HG02623 (cell line): ENCODE results near the gene PDGFA.

ENCODE experiments used
- ATAC-seq: cut with Tn5 transposase; IDR thresholded peaks from one replicate; pipeline ENCODE4 v1.9.1; 2021; ENCODE audit warnings: moderate library complexity; ENCODE audit not compliant: unreplicated experiment

PDGFA gene

DNA sequence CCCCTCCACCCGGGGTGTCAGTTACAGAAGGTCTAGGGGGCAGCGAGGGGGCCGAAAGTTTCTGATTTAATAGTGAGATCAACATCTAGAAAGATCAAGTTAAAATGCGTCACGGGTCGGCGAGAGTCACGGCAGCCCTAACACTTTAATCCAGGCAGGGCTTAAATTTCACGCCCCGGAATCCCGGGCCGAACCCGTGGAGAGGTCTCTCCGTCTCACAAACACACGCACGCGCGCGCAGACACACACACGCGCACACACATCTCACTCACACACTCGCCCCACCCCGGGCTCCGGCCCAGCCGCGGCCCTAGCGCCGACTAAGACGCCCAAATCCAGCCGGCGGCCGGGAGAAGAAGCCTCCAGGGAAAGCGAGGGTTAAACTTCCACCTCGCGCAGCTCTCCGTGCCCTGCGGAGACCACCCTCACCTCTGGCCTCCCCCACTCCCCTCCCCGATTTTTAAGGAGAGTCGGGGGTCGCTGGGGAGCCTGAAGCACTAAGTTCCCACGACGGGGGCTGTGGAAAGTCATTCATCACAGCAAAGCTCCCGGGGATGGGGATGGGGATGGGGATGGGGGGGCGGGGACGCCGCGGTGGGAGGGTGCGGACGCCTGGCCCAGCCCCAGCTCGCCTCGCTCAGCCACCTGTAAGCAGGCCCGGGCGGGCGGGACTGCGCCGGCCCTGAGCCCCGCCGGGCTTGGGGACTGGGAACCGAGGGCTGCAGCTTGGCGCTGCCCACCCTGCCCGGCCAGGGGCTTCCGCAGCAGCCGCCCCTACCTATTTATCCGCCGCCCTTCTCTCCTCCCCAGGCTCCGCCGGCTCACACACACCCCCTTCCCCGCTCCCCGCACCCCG lies 1.6 kb downstream of the PDGFA start:
- no peak for ATAC-seq

GRCh38 chr7:516606-517456 lies 2.8 kb downstream of the PDGFA start:
- ATAC-seq = no peak

DNA sequence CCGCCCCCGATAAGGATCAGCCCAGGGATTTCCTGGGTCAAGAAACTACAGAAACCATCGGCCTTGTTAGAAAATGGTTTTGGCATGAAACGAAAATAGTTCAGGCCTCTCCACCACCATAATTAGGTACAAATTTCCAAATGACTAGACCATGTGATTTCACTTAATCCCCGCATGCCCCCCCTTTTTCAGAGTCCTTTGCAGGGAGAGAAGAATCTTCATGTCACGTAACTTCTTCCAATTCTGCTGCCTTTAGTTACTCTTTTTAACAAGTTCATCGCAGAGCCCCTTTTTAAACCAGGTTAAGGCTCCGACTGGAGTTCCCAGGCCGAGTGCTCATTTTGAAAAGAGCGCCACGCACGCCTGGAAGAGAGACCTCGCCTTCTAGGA lies 3.4 kb downstream of the PDGFA start:
- no peak for ATAC-seq

DNA sequence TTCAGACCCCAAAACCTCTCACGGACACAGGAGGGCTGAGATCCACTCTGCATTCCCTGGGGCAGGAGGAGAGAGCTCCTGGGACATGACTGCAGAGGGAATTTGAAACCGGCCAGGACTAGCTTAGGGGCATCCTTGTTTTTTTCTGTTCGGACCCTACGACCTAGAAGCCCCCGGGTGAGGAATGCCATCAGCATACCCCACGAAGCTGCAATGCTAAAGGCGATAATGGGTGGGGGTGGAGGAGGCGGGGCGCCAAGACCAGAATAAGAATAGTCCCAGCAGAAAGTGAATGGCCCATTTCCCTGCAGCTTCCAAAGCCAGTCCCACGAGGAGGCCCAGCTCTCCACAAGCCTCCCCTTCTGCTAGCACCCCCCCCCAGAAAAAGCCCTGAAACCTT lies 4.0 kb downstream of the PDGFA start:
- ATAC-seq = no peak

DNA sequence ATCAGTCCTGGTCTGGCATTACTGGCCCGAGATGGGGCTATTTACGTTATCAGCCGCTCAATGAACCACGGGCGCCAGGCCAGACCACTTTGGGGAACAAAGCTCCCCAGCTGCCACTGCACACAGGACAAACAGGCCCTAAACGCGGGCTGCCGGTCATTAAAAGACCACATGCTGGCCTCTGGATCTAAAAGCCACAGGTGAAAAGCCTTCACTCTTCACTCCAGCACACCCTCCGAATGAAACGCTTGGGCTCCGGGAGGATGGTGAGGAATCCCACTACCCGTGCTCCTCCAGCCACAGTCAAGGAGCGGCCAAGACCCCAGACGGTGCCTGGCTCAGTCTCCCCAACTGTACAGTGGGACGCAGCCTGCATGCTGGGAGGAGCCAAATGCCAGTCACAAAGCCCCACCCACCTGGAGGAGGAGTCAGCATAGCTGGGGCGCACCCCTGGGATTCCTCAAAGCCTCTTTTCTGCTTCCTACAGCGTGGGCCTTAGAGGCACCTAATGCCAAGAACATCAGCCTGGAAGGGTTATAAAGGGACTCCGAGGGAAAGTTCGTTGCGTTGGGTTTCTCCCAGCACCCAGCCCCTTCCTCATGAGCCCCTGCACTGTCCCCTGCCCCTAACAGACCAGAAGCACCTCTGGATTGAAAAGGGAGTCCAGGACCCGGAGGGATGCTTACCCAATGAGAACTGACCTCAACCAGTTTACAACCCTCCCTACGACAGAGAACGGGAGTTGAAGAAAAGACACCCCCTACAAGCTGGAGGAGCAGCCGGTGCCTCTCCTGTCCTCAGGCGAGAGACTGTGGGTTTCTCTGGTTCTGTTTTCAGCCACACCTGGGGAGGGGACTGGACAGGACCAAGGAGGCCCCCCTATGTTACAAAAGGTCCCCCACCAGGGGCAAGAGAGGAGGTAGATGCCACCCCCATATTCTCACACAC lies 4.7 kb downstream of the PDGFA start:
- ATAC-seq = no peak

GRCh38 chr7:514242-514641 lies 5.4 kb downstream of the PDGFA start:
- no peak for ATAC-seq

- ATAC-seq = no peak
Observed at GRCh38 chr7:513521-514166, 6.0 kb downstream of the PDGFA start.

- ATAC-seq = no peak
Observed at GRCh38 chr7:512541-513311, 6.9 kb downstream of the PDGFA start.

GRCh38 chr7:512146-512510 lies 7.5 kb downstream of the PDGFA start:
- ATAC-seq = no peak

DNA sequence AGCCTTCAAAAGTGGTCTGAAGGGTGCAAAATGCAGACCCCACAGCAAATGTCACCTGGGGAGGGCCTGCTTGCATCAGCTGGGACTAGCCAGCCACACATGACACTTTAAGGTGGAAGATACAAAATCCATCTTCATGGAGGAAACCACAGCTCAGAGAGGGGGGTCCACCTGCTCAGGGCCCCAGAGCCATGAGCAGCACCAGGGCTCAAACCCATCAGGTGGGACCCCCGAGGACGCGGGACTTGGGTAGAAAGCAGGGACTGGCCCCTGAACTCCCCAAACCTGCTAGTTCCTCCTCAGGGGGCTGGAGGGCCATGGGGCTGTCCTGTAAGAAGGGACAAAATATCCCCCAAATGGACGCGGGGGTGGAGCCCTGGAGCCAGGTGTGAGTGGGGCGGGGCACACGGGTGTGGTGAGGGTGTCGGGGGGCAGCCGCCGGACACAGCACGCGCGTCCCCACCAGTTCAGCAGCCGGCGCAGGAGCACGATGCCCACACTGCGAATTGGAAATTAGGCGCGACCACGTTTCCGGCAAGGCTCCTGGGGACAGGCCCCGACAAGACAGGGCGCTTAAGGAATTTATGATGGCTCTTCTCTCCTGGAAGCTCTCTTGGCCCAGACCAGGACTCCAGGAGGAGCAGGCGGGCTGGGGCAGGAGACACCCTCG lies 8.0 kb downstream of the PDGFA start:
- no peak for ATAC-seq

DNA sequence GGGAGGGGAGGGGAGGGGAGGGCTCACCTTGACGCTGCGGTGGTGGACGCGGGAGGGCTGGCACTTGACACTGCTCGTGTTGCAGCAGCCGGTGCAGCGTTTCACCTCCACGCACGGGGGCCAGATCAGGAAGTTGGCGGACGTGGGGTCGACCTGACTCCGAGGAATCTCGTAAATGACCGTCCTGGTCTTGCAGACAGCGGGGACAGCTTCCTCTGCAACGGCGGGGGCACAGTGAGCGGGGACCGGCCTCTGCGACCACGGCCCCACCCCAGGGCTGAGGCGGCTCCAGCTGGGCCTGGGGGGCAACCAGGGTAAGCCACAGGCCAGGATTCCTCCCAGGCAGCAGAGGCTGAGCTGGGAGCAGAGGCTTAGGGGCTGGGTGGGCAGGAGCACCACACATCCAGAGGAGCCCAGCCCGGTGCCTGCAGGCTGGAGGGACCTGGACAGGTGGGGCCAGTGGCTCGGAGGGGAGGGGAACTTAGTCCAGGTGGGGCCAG lies 8.8 kb downstream of the PDGFA start:
- ATAC-seq = no peak

DNA sequence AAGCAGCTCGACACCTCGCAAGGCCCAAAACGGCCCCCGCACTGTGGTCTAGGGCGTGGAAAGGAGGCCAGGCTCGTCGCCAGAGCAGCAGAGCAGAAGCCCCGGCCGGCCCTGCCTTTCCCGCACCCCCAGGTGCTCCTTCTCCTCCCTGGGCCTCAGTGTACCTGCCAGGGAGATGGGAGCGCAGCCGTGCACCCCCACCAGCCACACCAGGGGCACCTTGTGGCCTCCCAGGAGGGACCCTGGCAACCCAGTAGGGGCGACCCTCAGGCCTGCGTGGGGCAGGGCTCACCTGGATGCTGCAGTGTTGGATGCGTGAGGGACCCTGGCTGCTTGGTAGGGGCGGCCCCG lies 9.5 kb downstream of the PDGFA start:
- no peak for ATAC-seq

GRCh38 chr7:509426-510130 lies 10.1 kb downstream of the PDGFA start:
- ATAC-seq = no peak

DNA sequence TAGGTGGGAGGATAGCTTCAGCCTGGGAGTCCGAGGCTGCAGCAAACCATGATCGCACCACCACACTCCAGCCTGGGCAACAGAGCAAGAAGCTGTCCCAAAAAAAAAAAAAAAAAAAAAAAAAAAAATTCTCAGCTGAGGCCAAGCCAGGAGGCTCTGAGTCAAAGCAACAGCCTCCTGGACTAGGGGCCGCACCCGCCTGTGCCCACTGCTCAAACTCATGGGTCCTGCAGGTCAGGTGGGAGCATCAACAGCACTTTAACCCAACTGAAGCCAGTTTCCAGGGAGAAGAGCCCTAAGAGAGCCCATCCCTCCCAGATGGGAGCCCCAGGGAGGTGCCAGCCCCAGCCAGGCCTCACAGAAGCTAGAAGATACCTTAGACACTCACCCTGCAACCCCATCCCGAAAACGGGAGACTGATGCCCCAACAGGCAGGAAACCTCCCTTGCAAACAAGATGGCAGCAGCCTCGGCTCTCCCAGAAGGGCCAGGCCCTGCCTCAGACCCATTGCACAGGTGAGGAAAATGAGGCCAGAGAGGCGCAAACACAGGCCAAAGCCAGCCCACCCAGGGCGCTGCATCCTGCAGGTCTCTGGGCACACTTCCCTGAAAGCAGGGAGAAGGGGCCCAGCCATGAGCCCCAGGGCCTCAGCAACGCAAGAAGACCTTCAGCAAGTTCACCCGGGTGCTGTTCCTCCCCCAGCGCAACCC lies 11.0 kb downstream of the PDGFA start:
- no peak for ATAC-seq

- ATAC-seq = no peak
Observed at GRCh38 chr7:507623-508300, 11.9 kb downstream of the PDGFA start.

DNA sequence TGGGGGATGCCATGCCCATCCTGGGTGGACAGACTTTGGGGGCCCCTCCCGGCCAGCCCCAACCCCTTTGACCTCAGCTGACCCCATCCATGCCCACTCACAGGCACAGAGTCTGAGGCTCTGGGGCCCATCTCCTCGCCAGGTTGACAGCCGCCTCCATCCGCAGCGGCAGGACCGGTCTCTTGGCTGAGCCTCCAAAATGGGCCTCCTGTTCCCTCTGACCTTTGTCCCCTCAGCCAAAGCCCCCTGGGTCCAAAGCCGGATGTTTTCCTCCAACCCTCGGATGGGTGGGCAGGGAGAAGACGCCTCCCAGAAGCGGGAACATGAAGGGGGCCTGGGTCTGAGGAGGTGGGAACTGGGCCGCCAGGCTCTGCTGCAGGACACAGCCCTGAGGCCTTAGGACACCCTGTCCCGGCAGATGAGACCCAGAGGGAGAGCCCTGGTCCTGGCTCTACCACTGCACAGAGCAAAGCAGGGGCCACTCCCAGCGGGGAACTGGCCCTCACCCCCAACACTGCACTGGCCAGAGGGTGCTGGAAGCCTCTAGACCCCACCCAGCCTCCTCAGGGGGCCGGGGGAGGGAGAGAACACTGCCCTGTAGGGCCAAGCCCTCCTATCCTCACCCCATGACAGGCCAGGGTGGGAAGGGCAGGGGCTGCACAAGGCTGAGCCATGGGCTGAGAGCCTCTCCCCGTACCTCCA lies 12.6 kb downstream of the PDGFA start:
- ATAC-seq = no peak

DNA sequence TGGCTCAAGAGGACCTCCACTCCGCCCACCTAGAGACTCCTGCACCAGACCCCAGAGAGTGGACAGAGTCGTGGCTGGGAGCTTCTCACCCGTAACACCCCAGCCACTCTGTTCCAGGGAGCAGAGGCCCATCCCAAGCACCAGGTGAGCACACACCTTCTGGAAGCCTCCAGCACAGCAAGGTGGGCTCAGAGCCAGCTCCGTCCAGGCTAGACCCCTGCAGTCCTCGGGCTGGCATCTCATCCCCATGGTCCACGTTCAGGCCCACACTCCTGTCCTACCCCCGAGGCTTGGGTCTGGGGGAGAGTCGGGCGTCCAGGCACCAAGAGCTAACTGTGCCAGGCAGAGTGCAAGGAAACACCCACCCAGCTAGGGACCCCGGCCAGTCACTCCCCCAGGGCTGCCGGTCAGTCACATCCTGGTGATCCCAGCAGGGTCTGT lies 13.2 kb downstream of the PDGFA start:
- ATAC-seq = no peak
